Measurements from ENCODE around the gene MEGF6. TPM values are rescaled to one million over a fixed set of nuclear protein-coding genes. Genes with fewer than 3 reads are reported as not detected.

Gene MEGF6
- total and polyA plus RNA-seq, 2 donors (not counting 1 experiment from before 2014, with no cell fraction given): 43.2 to 77.3 TPM

- H3K4me3 Mint-ChIP-seq: peak overlapping the region; percentile 67
- Histone ChIP-seq H3K79me2 (ENCODE audit: control insufficient read depth, insufficient read depth, low read length) (peaks cover 9% of the 10 kb centered on the region), H3K27me3 (replicated peaks in 1 of 4; ENCODE audit: control extremely low read depth in 1 of 4, control insufficient read depth in 3 of 4, insufficient read depth in 4 of 4, low read length in 3 of 4) (peaks cover 0 to 15% (median 0%) of the 10 kb centered on the region in 4 experiments), H2AFZ (ENCODE audit: insufficient read depth, low read depth, low read length, poor library complexity, severe bottlenecking) (no peak overlapping the region), H3K9me3 (ENCODE audit: control extremely low read depth in 1 of 3, control insufficient read depth in 2 of 3, insufficient read depth in 1 of 3, low read length in 2 of 3) (no peaks in the 10 kb centered on the region), H3K27ac (ENCODE audit: low read length in 2 of 2) (no peak overlapping the region), H3K4me2 (replicated peaks; ENCODE audit: low read depth, low read length, poor library complexity, severe bottlenecking) (no peak overlapping the region), H3K4me1 (ENCODE audit: control insufficient read depth in 2 of 2, insufficient read depth in 2 of 2, low read length in 2 of 2) (peaks cover 11 to 23% of the 10 kb centered on the region in 2 donors), H4K20me1 (ENCODE audit: control insufficient read depth, insufficient read depth, low read length, poor library complexity, severe bottlenecking) (no peaks in the 10 kb centered on the region), H3K9ac (ENCODE audit: low read length) (no peak overlapping the region), H3K36me3 (replicated peaks in 1 of 2; ENCODE audit: control extremely low read depth in 1 of 2, control insufficient read depth in 1 of 2, extremely low read depth in 1 of 2, insufficient read depth in 2 of 2, low read length in 1 of 2) (no peaks in the 10 kb centered on the region), H3K4me3 (ENCODE audit: control extremely low read depth in 1 of 5, extremely low read depth in 1 of 5, insufficient read depth in 1 of 5, low read depth in 2 of 5, low read length in 4 of 5) (no peak overlapping the region)
- ATAC-seq (ENCODE audit: low read depth) (peak; percentile 95), DNase-seq (peak; percentile 88)
- intact Hi-C loops (cut with micrococcal nuclease): loop anchor here (1.0 kb wide), 1 partner anchor 128 kb away; no protein-coding TSS in a partner anchor
- no peaks in the 10 kb centered on the region for H3K9me3 Mint-ChIP-seq (ENCODE audit: insufficient read depth)
- TF ChIP-seq CTCF (IDR thresholded peaks at IDR 0.05) (peak; percentile 91), EZH2 (IDR thresholded peaks at IDR 0.05; ENCODE audit: borderline replicate concordance, insufficient read depth, low read depth, low read length, poor library complexity, severe bottlenecking) (no peak)
- peak overlapping the region; percentile 52 for H3K27ac Mint-ChIP-seq
- CTCF ChIA-PET: interaction anchor here (0.6 to 4.3 kb wide), 28 partner anchors 10 to 435 kb away, joined by 3 to 69 read pairs (median 4); partner anchors contain the start of gene TP73
- peaks cover 40% of the 10 kb centered on the region for H3K4me1 Mint-ChIP-seq
- peaks cover 17% of the 10 kb centered on the region for H3K27me3 Mint-ChIP-seq
- 16% methylated on average over 10 of the region's 21 CpGs for WGBS (ENCODE audit: insufficient coverage)
- POLR2A ChIA-PET: interaction anchor here (0.8 to 1.1 kb wide), 2 partner anchors 31 to 166 kb away, joined by 3 read pairs; partner anchors contain the start of gene WRAP73
Observed at GRCh38 chr1:3618881-3619671, 7.8 kb upstream of the MEGF6 start.

GRCh38 chr1:3618531-3618880, 7.2 kb upstream of the MEGF6 start:
- ATAC-seq (ENCODE audit: low read depth) (no peak), DNase-seq (peak; percentile 26)
- 73% methylated on average over 8 of the region's 9 CpGs for WGBS (ENCODE audit: insufficient coverage)
- Histone ChIP-seq H3K79me2 (ENCODE audit: control insufficient read depth, insufficient read depth, low read length) (peaks cover 3% of the 10 kb centered on the region), H3K27ac (ENCODE audit: low read length in 2 of 2) (no peak overlapping the region), H3K4me2 (replicated peaks; ENCODE audit: low read depth, low read length, poor library complexity, severe bottlenecking) (no peak overlapping the region), H2AFZ (ENCODE audit: insufficient read depth, low read depth, low read length, poor library complexity, severe bottlenecking) (no peak overlapping the region), H3K4me3 (ENCODE audit: control extremely low read depth in 1 of 5, extremely low read depth in 1 of 5, insufficient read depth in 1 of 5, low read depth in 2 of 5, low read length in 4 of 5) (no peak overlapping the region), H3K36me3 (replicated peaks in 1 of 2; ENCODE audit: control extremely low read depth in 1 of 2, control insufficient read depth in 1 of 2, extremely low read depth in 1 of 2, insufficient read depth in 2 of 2, low read length in 1 of 2) (no peaks in the 10 kb centered on the region), H3K4me1 (ENCODE audit: control insufficient read depth in 2 of 2, insufficient read depth in 2 of 2, low read length in 2 of 2) (peaks cover 5 to 17% of the 10 kb centered on the region in 2 donors), H4K20me1 (ENCODE audit: control insufficient read depth, insufficient read depth, low read length, poor library complexity, severe bottlenecking) (no peaks in the 10 kb centered on the region), H3K27me3 (replicated peaks in 1 of 4; ENCODE audit: control extremely low read depth in 1 of 4, control insufficient read depth in 3 of 4, insufficient read depth in 4 of 4, low read length in 3 of 4) (peaks cover 0 to 15% (median 0%) of the 10 kb centered on the region in 4 experiments), H3K9me3 (ENCODE audit: control extremely low read depth in 1 of 3, control insufficient read depth in 2 of 3, insufficient read depth in 1 of 3, low read length in 2 of 3) (no peaks in the 10 kb centered on the region), H3K9ac (ENCODE audit: low read length) (no peak overlapping the region)
- H3K27me3 Mint-ChIP-seq: peaks cover 22% of the 10 kb centered on the region
- POLR2A ChIA-PET: interaction anchor here (0.8 kb wide), 1 partner anchor 165 kb away, joined by 3 read pairs; no protein-coding TSS in a partner anchor
- H3K9me3 Mint-ChIP-seq (ENCODE audit: insufficient read depth): no peaks in the 10 kb centered on the region
- TF ChIP-seq EZH2 (IDR thresholded peaks at IDR 0.05; ENCODE audit: borderline replicate concordance, insufficient read depth, low read depth, low read length, poor library complexity, severe bottlenecking): no peak
- TF ChIP-seq CTCF (IDR thresholded peaks at IDR 0.05): no peak
- intact Hi-C loops (cut with micrococcal nuclease): no loop called here
- CTCF ChIA-PET: interaction anchor here (0.6 to 4.3 kb wide), 26 partner anchors 11 to 436 kb away, joined by 3 to 69 read pairs (median 4); partner anchors contain the start of gene TP73
- H3K27ac Mint-ChIP-seq: no peak overlapping the region
- peaks cover 35% of the 10 kb centered on the region for H3K4me1 Mint-ChIP-seq
- H3K4me3 Mint-ChIP-seq: no peak overlapping the region
